Head of caudate nucleus (tissue), 42 donors: ENCODE results near the gene COL27A1.

ENCODE experiments used
- DNase-seq, 42 donors: peaks; one replicate each; pipeline versions ENCODE4 v3.0.0 to v3.0.0-alpha.2; 2020 to 2021; ENCODE audit warnings: mixed read lengths in 7 of 42
- intact Hi-C: fragments of 100-400 bp; cut with DNase I; formaldehyde crosslinking; loops from one replicate; pipeline ENCODE4 v1.15.0; 2022

Gene COL27A1

DNA sequence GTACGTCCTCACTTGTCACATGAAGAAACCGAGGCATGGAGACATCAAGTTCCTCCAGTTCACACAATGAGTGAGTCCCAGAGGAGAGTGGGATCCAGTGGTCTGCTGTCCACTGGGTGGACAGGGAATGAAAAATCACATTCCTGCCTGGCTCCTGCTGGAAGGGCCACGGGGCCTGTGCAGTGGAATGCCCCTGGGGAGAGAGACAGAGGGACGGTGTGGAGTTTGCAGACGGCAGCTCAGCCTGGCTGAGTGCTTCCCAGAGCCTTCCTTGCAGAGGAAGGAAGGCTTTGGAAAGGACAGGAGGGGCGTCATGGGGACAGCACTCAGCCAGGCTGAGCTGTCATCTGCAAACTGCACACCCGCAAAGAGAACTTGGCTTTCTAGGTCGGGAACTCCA is 74.7 kb downstream of the COL27A1 start:
- DNase-seq, result no peak
- intact Hi-C loops, result no loop called here

- intact Hi-C loops, result no loop called here
- no peak for DNase-seq
These were observed 75.9 kb downstream of the COL27A1 start for GRCh38 chr9:114231273-114231672.

GRCh38 chr9:114231719-114232449 is 76.5 kb downstream of the COL27A1 start:
- no peak for DNase-seq
- intact Hi-C loops, result no loop called here

DNA sequence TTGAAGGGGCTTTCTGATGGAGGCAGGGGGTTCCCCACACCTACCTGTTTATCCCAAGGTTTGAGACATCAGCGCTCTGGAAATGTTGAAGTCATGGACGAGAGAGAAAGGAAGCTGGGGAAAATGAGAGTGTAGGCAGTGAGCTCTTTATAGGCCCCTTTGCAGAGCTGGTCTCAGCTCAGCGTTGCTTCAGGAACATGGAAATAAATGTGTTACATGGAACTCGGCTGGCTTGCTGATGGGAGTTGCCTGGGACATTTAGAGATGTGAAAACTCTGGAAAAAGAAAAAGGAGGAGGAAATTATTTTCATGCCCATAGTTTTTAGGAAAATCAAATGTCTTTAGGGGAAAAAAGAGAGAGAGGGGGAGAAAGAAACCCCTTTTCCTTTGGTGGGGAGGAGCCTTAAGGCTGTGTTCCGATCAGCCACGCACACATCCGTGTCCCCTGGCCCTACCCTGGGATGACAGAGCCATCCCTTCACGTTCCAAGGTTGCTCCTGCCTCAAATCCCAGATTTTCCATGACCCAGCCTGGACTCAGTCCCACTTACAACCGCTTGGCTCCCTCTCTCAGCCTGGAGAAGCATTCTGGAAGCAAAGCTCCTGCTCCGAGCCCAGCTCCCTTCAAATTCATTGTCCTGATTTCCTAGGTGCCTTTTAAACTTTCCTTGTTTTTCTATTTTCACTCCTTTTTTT is 78.3 kb downstream of the COL27A1 start:
- intact Hi-C loops, result no loop called here
- peak in 2 of 42 donors; percentile 7 to 16 for DNase-seq

GRCh38 chr9:114235033-114235661 is 79.8 kb downstream of the COL27A1 start:
- DNase-seq, result peak in 17 of 42 donors; percentile 4 to 63 (median 26)
- intact Hi-C loops, result no loop called here

- no peak for DNase-seq
- intact Hi-C loops, result no loop called here
These were observed 81.2 kb downstream of the COL27A1 start for GRCh38 chr9:114236391-114237138.

DNA sequence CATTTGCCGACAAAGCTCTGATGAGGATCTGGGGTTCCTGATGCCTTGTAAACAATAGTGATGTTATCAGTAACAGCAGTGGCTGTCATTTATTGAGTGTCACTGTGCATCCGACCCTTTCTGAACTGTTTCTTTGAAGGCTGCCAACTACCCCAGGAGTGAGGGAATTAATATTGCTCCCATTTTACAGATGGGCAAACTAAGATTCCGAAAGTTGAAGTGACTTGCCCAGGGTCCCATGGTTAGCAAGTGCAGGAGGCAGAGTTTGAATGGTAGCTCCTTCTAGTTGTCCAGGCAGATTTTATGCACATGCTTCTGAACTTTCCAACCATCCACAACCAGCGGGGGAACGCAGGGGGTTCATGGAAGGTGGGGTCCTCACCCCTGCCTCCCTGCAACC is 81.9 kb downstream of the COL27A1 start:
- no peak for DNase-seq
- intact Hi-C loops, result no loop called here

- no peak for DNase-seq
- intact Hi-C loops, result no loop called here
These were observed 82.4 kb downstream of the COL27A1 start for GRCh38 chr9:114237781-114238180.

DNA sequence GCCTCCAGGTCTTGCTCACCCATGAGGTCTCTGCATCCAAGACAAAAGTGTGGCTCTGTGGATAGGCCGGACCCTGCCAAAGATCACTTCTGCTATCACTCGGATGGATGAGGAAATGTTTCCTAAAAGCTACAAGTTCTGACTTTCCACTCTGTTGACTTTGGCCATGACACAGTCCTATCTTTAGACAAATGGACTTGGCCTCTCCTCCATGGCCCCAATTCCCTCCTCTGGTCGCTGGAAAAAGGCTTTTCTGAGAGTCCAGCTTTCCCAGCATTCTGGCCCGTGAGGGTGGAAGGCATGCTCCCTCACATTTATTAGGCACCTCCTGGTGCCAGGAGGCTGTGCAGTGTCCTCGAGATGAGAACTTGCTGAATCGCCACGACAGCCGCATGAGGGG is 83.1 kb downstream of the COL27A1 start:
- no peak for DNase-seq

DNA sequence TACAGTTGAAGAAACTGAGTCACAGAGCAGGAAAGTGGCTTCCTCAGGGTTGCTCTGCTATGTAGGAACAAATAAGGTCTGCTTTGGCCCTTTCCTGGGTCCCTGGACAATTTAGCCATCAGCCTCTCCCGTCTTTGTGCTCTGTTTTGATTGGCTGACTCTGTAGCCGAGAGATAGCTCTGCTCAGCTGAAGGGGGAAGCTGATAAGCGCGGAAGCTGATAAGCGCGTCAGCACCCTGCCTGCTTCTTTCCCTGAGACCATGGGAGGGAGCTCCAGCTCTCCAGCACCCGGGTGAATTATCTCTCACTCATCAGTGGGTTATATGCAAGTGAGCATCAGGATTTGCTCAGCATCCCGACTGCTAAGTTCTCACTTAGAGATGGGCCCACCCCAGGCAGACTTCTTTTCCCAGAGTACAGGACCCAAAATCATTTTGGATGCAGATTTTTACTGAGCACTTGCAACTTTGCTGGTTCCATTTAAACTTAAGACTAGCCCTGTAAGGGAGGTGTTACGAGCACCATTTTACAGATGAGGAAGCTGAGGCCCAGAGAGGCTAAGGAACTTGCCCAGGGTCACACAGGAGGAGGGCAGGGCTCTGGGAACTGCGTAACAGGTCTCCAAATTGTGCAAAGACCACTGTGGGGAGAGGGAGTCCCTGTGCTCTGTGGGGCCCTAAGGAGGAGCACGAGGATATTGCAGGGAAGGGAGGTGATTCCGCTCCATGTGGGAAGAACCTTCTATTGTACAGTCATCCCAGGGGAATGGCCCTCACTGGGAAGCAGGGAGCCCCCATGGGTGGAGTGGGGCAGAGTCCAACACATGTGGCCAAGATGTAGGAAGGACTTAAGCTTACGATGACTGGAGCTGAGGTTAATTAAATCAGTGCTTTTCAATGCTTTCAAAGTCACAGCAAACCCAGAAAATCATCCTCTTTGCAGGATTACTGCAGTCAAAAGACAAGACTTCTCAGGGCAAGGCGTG is 83.8 kb downstream of the COL27A1 start:
- DNase-seq, result peak in 34 of 42 donors; percentile 9 to 86 (median 54)
- intact Hi-C loops, result no loop called here

More for the DNA sequence above, 83.1 kb downstream of the COL27A1 start:
- intact Hi-C loops, result no loop called here

DNA sequence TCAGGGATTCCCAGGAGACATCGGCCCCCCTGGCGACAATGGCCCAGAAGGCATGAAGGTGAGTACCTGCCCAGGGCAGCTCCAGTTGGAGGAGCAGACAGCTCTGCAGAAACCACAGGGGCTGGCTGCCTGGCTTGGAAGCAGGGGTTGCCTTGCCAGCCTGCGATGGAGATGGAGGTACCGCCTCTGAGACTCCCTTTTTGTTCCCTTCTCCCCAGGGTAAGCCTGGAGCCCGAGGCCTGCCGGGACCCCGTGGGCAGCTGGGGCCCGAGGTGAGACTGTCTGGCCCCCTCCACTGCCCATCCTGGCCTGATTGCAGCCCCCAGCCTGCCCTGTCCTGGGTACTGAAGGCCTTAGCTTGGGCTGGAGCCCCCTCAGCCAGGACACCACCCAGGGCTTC is 84.9 kb downstream of the COL27A1 start:
- DNase-seq, result no peak
- intact Hi-C loops, result no loop called here

DNA sequence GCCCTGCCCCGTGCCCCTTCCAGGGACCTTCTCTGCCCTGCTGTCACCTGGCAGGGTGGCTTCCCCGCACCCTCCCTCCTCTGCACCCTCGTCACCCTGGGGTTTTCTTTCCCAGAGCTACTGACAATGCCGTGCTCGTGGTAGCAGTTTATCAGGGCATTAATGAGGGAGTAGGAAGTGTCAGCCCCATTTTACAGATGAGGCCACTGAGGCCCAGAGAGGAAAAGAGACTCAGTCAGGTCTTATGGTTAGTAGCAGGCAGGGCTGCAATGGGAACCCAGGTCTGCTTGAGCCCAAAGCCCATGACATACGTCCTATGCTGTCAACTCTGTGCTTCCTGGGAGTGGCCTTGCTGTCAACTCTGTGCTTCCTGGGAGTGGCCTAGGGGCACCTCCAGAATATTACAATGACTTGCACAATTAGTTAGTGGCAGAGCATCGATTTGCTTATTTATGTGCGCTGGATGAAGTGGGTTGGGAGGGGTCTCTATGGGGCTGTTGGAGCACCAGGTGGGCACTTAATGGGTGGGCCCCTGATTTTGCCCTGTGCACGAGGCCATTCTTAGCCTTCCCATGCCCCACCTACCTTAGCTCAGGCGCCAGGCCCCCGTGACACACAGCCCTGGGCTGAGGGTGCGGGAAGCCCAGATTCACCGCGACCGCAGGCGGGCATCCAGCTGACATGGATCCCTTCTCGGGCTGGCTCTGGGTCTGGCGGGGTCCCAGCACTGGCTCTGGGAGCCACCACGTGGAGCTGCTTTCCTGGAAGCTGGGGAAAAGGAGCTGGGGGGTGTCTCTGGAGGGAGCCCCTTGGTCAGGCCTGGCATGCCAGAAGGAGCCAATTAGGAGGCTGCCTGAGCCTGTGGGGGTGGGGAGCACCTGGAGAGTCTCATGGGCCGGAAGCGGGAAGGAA is 85.6 kb downstream of the COL27A1 start:
- peak in 13 of 42 donors; percentile 6 to 55 (median 27) for DNase-seq
- intact Hi-C loops, result no loop called here

GRCh38 chr9:114242837-114243236 is 87.5 kb downstream of the COL27A1 start:
- no peak for DNase-seq

DNA sequence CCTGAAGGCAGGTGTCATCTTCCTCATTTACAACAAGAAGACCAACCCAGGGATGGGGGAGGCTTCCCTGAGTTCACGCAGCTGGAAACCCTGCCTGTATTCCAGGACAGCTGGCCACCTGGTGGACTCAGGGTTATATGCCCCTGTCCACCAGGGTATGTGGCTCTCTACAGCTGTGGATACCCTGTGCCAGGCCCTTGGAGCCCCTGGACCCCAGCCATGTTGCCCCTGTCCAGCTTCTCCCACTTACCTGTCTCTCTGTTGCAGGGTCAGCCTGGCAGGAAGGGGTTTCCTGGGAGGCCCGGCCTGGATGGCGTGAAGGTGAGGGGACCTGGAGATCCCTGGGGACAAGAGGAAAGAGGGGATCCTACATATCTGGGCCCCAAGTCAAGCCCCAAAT is 87.9 kb downstream of the COL27A1 start:
- no peak for DNase-seq
- intact Hi-C loops, result no loop called here

More at GRCh38 chr9:114242837-114243236, 87.5 kb downstream of the COL27A1 start:
- intact Hi-C loops, result no loop called here

DNA sequence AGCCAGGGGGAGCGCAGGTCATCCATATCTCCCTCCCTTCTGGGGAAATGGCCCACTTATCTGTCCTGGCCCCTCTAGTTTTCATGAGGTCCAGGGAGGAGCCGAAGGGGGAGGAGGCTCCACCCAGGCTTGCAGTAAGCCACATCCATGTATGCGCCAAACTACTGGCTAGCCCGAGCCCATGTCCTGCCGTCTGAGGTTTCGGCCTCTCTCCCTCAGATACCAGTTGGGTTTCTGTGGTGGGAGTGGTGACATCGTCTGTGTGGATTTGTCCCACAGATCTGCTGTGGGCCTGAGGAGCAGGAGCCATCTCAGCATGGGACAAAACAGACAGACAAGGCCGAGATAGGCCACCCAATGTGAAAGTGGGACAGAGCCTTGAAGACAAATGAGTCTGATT is 89.2 kb downstream of the COL27A1 start:
- no peak for DNase-seq
- intact Hi-C loops, result no loop called here

GRCh38 chr9:114246558-114246957 is 91.2 kb downstream of the COL27A1 start:
- no peak for DNase-seq
- intact Hi-C loops, result no loop called here

DNA sequence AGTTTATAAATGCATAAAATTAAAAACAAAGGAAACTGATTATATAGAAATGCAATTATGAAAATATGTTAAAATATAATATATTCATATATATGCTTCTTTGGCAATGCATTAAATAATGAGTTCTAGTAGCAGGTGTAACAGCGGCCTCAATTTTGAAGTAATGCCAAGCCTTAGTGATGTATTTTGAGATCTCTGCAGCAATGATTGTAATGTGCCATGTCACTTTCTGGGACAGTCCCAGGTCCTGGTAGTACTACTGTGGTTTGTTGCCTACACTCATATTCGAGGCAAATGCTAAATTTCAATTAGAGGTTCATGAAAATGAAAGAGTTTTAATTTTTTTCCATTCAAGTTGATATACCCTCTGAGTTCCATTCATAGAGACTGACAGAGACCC is 91.7 kb downstream of the COL27A1 start:
- intact Hi-C loops, result no loop called here
- DNase-seq, result no peak
